ENCODE measurements around the gene CNOT1.

DNA sequence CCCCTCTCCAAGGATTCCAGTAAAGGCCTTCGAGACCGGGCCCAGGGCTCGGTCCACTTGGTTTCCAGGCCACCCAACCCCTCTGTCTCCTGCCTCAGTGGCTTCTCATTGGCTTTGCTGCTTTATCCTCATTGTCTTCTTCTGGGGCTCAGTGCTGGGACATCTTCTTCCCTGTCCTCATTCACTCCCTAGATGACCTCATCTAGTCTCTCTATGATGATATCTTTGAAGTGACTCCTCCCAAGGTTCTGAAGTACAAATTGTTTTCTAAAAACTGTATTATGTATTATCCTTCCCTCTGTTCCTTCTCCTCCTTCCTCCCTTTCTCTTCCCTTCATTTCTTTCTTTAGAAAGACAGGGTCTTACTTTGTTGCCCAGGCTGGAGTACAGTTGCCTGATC is 156.8 kb downstream of the CNOT1 start:
- TF ChIP-seq, protein P1, sequence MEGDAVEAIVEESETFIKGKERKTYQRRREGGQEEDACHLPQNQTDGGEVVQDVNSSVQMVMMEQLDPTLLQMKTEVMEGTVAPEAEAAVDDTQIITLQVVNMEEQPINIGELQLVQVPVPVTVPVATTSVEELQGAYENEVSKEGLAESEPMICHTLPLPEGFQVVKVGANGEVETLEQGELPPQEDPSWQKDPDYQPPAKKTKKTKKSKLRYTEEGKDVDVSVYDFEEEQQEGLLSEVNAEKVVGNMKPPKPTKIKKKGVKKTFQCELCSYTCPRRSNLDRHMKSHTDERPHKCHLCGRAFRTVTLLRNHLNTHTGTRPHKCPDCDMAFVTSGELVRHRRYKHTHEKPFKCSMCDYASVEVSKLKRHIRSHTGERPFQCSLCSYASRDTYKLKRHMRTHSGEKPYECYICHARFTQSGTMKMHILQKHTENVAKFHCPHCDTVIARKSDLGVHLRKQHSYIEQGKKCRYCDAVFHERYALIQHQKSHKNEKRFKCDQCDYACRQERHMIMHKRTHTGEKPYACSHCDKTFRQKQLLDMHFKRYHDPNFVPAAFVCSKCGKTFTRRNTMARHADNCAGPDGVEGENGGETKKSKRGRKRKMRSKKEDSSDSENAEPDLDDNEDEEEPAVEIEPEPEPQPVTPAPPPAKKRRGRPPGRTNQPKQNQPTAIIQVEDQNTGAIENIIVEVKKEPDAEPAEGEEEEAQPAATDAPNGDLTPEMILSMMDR (conservative IDR thresholded peaks at IDR 0.05; ENCODE audit: low read length), result no peak
- no peak for TF ChIP-seq EZH2phosphoT487 (IDR thresholded peaks at IDR 0.05; ENCODE audit: borderline replicate concordance)

All from Loucy (cell line).